Astrocyte (in vitro differentiated cells and primary cell): ENCODE data around the gene TRPM7.

Source experiments
- EZH2 ChIP-seq: IDR thresholded peaks from 2 replicates; pipeline ENCODE4 v1.6.1; 2012; ENCODE audit warnings: mild to moderate bottlenecking, low read length, inconsistent platforms; ENCODE audit not compliant: insufficient read depth
- TF ChIP-seq, protein P1 (sequence below): IDR thresholded peaks from 2 replicates; pipeline ENCODE4 v1.5.1; 2011; ENCODE audit warnings: low read depth, mild to moderate bottlenecking, inconsistent platforms, low read length, moderate library complexity; ENCODE audit not compliant: insufficient read depth

GRCh38 chr15:50563756-50564155 lies 122.8 kb downstream of the TRPM7 start:
- TF ChIP-seq, protein P1, sequence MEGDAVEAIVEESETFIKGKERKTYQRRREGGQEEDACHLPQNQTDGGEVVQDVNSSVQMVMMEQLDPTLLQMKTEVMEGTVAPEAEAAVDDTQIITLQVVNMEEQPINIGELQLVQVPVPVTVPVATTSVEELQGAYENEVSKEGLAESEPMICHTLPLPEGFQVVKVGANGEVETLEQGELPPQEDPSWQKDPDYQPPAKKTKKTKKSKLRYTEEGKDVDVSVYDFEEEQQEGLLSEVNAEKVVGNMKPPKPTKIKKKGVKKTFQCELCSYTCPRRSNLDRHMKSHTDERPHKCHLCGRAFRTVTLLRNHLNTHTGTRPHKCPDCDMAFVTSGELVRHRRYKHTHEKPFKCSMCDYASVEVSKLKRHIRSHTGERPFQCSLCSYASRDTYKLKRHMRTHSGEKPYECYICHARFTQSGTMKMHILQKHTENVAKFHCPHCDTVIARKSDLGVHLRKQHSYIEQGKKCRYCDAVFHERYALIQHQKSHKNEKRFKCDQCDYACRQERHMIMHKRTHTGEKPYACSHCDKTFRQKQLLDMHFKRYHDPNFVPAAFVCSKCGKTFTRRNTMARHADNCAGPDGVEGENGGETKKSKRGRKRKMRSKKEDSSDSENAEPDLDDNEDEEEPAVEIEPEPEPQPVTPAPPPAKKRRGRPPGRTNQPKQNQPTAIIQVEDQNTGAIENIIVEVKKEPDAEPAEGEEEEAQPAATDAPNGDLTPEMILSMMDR, result no peak
- no peak for TF ChIP-seq EZH2
